OCI-LY3 (cell line): ENCODE measurements around the gene CACNA2D1.

ENCODE experiments used
- H2AFZ ChIP-seq: fragments of 200-600, 300-600 bp; shearing (Covaris generic); 2 replicates; pipeline ENCODE4 v1.6.0; 2014; ENCODE audit warnings: antibody characterized with exemption, low read depth, low read length
- H3K27ac ChIP-seq: fragments of 200-600, 300-600 bp; sonication (generic); 2 replicates; pipeline ENCODE4 v1.5.1; 2014; ENCODE audit warnings: mild to moderate bottlenecking, low read length, moderate library complexity, mixed read lengths
- H3K27me3 ChIP-seq: fragments of 200-600, 300-600 bp; sonication (generic); 2 replicates; pipeline ENCODE4 v1.6.1; 2014; ENCODE audit warnings: low read depth, low read length, mixed read lengths
- H3K36me3 ChIP-seq: fragments of 200-600, 300-600 bp; sonication (generic); replicated peaks from 2 replicates; pipeline ENCODE3; 2014; ENCODE audit warnings: low read depth, low read length, mixed read lengths
- H3K4me1 ChIP-seq: fragments of 300-600, 200-600 bp; sonication (generic); 2 replicates; pipeline ENCODE4 v1.6.1; 2014; ENCODE audit warnings: low read length, mixed read lengths
- H3K4me2 ChIP-seq: fragments of 200-600, 300-600 bp; sonication (generic); 2 replicates; pipeline ENCODE4 v1.6.1; 2014; ENCODE audit warnings: low read length, mixed read lengths
- H3K4me3 ChIP-seq: fragments of 300-600, 200-600 bp; sonication (generic); 2 replicates; pipeline ENCODE4 v1.5.1; 2014; ENCODE audit warnings: antibody characterized with exemption, mild to moderate bottlenecking, low read length, moderate library complexity
- H3K79me2 ChIP-seq: fragments of 300-600, 200-600 bp; shearing (Covaris generic); 2 replicates; pipeline ENCODE4 v1.6.1; 2014; ENCODE audit warnings: mild to moderate bottlenecking, low read length, mixed read lengths
- H3K9ac ChIP-seq: fragments of 300-600, 200-600 bp; shearing (Covaris generic); 2 replicates; pipeline ENCODE4 v1.6.0; 2014; ENCODE audit warnings: mild to moderate bottlenecking, low read length, moderate library complexity
- H3K9me3 ChIP-seq: fragments of 200-600, 300-600 bp; shearing (Covaris generic); 2 replicates; pipeline ENCODE4 v1.6.1; 2014; ENCODE audit warnings: low read length, mixed read lengths; ENCODE audit not compliant: insufficient read depth
- H4K20me1 ChIP-seq: fragments of 200-600, 300-600 bp; sonication (generic); 2 replicates; pipeline ENCODE4 v1.6.1; 2016; ENCODE audit warnings: low read length, mixed read lengths; ENCODE audit not compliant: insufficient read depth
- CTCF ChIP-seq: fragments of 200-600, 300-600 bp; sonication (generic); IDR thresholded peaks from 2 replicates; pipeline ENCODE4 v1.5.1; 2014; ENCODE audit warnings: antibody characterized with exemption, low read length, low read depth
- EZH2phosphoT487 ChIP-seq: fragments of 200-600 bp; shearing (Covaris generic); IDR thresholded peaks from 2 replicates; pipeline ENCODE4 v1.6.1; 2018; ENCODE audit warnings: antibody characterized with exemption, mixed run types, low read depth

Gene CACNA2D1

GRCh38 chr7:82358009-82358578 is 85.5 kb downstream of the CACNA2D1 start:
- no peak overlapping the region for H3K4me3 ChIP-seq
- H3K4me1 ChIP-seq, result peaks cover 2% of the 10 kb centered on the region
- no peaks in the 10 kb centered on the region for H3K79me2 ChIP-seq
- H2AFZ ChIP-seq, result no peak overlapping the region
- H3K9me3 ChIP-seq, result 0 out of 2 replicates have a peak, but pooled peaks cover 6% of the 10 kb centered on the region
- H4K20me1 ChIP-seq, result no peaks in the 10 kb centered on the region
- H3K4me2 ChIP-seq, result no peak overlapping the region
- H3K9ac ChIP-seq, result no peak overlapping the region
- peaks cover 6% of the 10 kb centered on the region for H3K36me3 ChIP-seq
- TF ChIP-seq EZH2phosphoT487 (no peak), CTCF (no peak)
- H3K27ac ChIP-seq, result no peak overlapping the region
- H3K27me3 ChIP-seq, result no peaks in the 10 kb centered on the region

GRCh38 chr7:82348251-82348650 is 95.3 kb downstream of the CACNA2D1 start:
- H3K27ac ChIP-seq, result peak overlapping the region; percentile 23; the same call in 1 of the 2 replicates

GRCh38 chr7:82347808-82348207 is 95.8 kb downstream of the CACNA2D1 start:
- H3K36me3 ChIP-seq, result peaks cover under 1% of the 10 kb centered on the region
- no peak for TF ChIP-seq EZH2phosphoT487
- no peak for TF ChIP-seq CTCF
- peak overlapping the region; percentile 64 for H3K4me2 ChIP-seq
- H3K79me2 ChIP-seq, result no peaks in the 10 kb centered on the region
- no peaks in the 10 kb centered on the region for H3K27me3 ChIP-seq
- no peak overlapping the region for H2AFZ ChIP-seq
- peaks cover 33% of the 10 kb centered on the region for H3K4me1 ChIP-seq
- H3K4me3 ChIP-seq, result peak overlapping the region; percentile 48
- no peaks in the 10 kb centered on the region for H4K20me1 ChIP-seq
- no peaks in the 10 kb centered on the region for H3K9me3 ChIP-seq
- peak overlapping the region; percentile 15; the same call in 1 of the 2 replicates for H3K9ac ChIP-seq
- peak overlapping the region; percentile 23; the same call in 1 of the 2 replicates for H3K27ac ChIP-seq

More at GRCh38 chr7:82348251-82348650, 95.3 kb downstream of the CACNA2D1 start:
- TF ChIP-seq EZH2phosphoT487 (no peak), CTCF (no peak)
- Histone ChIP-seq H3K4me3 (peak overlapping the region; percentile 48), H3K36me3 (peaks cover 5% of the 10 kb centered on the region), H4K20me1 (no peaks in the 10 kb centered on the region), H3K79me2 (no peaks in the 10 kb centered on the region), H3K4me1 (peaks cover 38% of the 10 kb centered on the region), H3K27me3 (no peaks in the 10 kb centered on the region), H2AFZ (0 out of 2 replicates have a peak overlapping the region, but pooled peaks have one; percentile 32), H3K9me3 (no peaks in the 10 kb centered on the region), H3K4me2 (peak overlapping the region; percentile 64), H3K9ac (peak overlapping the region; percentile 15; the same call in 1 of the 2 replicates)

- no peak overlapping the region for H3K27ac ChIP-seq
- H3K4me2 ChIP-seq, result no peak overlapping the region
- no peaks in the 10 kb centered on the region for H3K79me2 ChIP-seq
- no peak overlapping the region for H3K9ac ChIP-seq
- TF ChIP-seq EZH2phosphoT487 (no peak), CTCF (no peak)
- no peaks in the 10 kb centered on the region for H3K9me3 ChIP-seq
- H4K20me1 ChIP-seq, result no peaks in the 10 kb centered on the region
- peaks cover 17% of the 10 kb centered on the region for H3K4me1 ChIP-seq
- H2AFZ ChIP-seq, result no peak overlapping the region
- H3K4me3 ChIP-seq, result no peak overlapping the region
- H3K27me3 ChIP-seq, result no peaks in the 10 kb centered on the region
- H3K36me3 ChIP-seq, result no peaks in the 10 kb centered on the region
These were observed 97.7 kb downstream of the CACNA2D1 start for GRCh38 chr7:82345886-82346285.
